HG02623 (cell line): ENCODE measurements around the gene EHBP1L1.

Experiments
- ATAC-seq: cut with Tn5 transposase; IDR thresholded peaks from one replicate; pipeline ENCODE4 v1.9.1; 2021; ENCODE audit warnings: moderate library complexity; ENCODE audit not compliant: unreplicated experiment

The EHBP1L1 gene

GRCh38 chr11:65592858-65593517 lies 17.1 kb downstream of the EHBP1L1 start:
- ATAC-seq = no peak

GRCh38 chr11:65593518-65594414 lies 17.9 kb downstream of the EHBP1L1 start:
- ATAC-seq = no peak

GRCh38 chr11:65595131-65595530 lies 19.3 kb downstream of the EHBP1L1 start:
- ATAC-seq = no peak

GRCh38 chr11:65595543-65596281 lies 19.9 kb downstream of the EHBP1L1 start, which contains the start of gene KCNK7:
Gene KCNK7, minus strand, starts transcription at chr11:65595800. Its CDS starts 28 bp downstream, at chr11:65595772.
- ATAC-seq = no peak

- no peak for ATAC-seq
Measured at GRCh38 chr11:65596520-65596919, 20.7 kb downstream of the EHBP1L1 start.

- no peak for ATAC-seq
Measured at GRCh38 chr11:65598258-65598699, 22.4 kb downstream of the EHBP1L1 start.

GRCh38 chr11:65599216-65599954 lies 23.5 kb downstream of the EHBP1L1 start:
- ATAC-seq = no peak

- ATAC-seq = no peak
Measured at GRCh38 chr11:65599955-65600246, 24.0 kb downstream of the EHBP1L1 start.

GRCh38 chr11:65604258-65604657 lies 28.4 kb downstream of the EHBP1L1 start:
- no peak for ATAC-seq

GRCh38 chr11:65606876-65607613 lies 31.2 kb downstream of the EHBP1L1 start:
- no peak for ATAC-seq

- ATAC-seq = no peak
Measured at GRCh38 chr11:65607614-65608426, 32.0 kb downstream of the EHBP1L1 start.

- no peak for ATAC-seq
Measured at GRCh38 chr11:65609229-65609628, 33.4 kb downstream of the EHBP1L1 start.

GRCh38 chr11:65609665-65610064 lies 33.8 kb downstream of the EHBP1L1 start:
- no peak for ATAC-seq

GRCh38 chr11:65610404-65610803 lies 34.6 kb downstream of the EHBP1L1 start:
- ATAC-seq = no peak

GRCh38 chr11:65611028-65611757 lies 35.3 kb downstream of the EHBP1L1 start:
- ATAC-seq = no peak

GRCh38 chr11:65611758-65612603 lies 36.1 kb downstream of the EHBP1L1 start:
- ATAC-seq = no peak

- no peak for ATAC-seq
Measured at GRCh38 chr11:65612691-65613090, 36.8 kb downstream of the EHBP1L1 start.
